HCT116 (cell line): ENCODE measurements around the gene SETDB1. TPM values are rescaled to one million over a fixed set of nuclear protein-coding genes. Genes with fewer than 3 reads are reported as not detected.

Source experiments
- ATAC-seq: fragments of 200-7000 bp; cut with Tn5 transposase; 2 replicates; pipeline ENCODE4 v1.9.1; 2020; ENCODE audit warnings: mild to moderate bottlenecking, moderate library complexity
- BruUV-seq: library from RNA; stranded (reverse); fragments of 400-500 nt; replicated peaks from 2 replicates; lab custom pipeline; 2021; lab: Mats Ljungman, UMichigan
- CTCF ChIA-PET: fragments of 300-600 bp; sonication (Branson Sonifier 250); formaldehyde crosslinking; loops from one replicate; lab custom pipeline; 2021; ENCODE audit warnings: antibody characterized with exemption; lab: Charles Lee
- POLR2A ChIA-PET: fragments of 300-600, 350-600 bp; sonication (Branson Sonifier 250); formaldehyde crosslinking; loops from one replicate; lab custom pipeline; 2021; ENCODE audit warnings: antibody characterized with exemption; lab: Charles Lee
- RAD21 ChIA-PET, 2 experiments: fragments of 300-600 bp; sonication (Branson Sonifier 250); formaldehyde crosslinking; loops; one replicate each; lab custom pipeline; 2023; ENCODE audit warnings: low total read pairs in 2 of 2; ENCODE audit not compliant: uncharacterized antibody in 2 of 2, unreplicated experiment in 2 of 2, low non-redundant PET in 1 of 2; lab: Charles Lee
- DNase-seq: peaks from one replicate; pipeline ENCODE4 v3.0.0-alpha.2; 2010; ENCODE audit warnings: low read depth, low spot score
- H2AFZ ChIP-seq: fragments of 200-600 bp; shearing (Covaris generic), sonication (generic); 2 replicates; pipeline ENCODE4 v1.6.1; 2017; ENCODE audit warnings: low read depth, mixed run types, mixed read lengths, antibody characterized with exemption, low read length; ENCODE audit not compliant: poor library complexity, severe bottlenecking
- H3K27ac ChIP-seq: 2 replicates; pipeline ENCODE4 v1.5.1; 2012; ENCODE audit warnings: low read depth, low read length
- H3K27me3 ChIP-seq: fragments of 200-600 bp; sonication (generic); 2 replicates; pipeline ENCODE4 v1.6.1; 2016; ENCODE audit warnings: mixed run types, low read length, mixed read lengths; ENCODE audit not compliant: insufficient read depth
- H3K36me3 ChIP-seq, 2 experiments: fragments of 200-500 bp in 1 of 2; fragments of 200-600 bp in 1 of 2; sonication (Bioruptor generic) in 1 of 2; sonication (generic) in 1 of 2; 2 replicates each; pipeline versions ENCODE4 v1.5.1 to v1.6.1; 2014 to 2016; ENCODE audit warnings: low read length in 2 of 2, inconsistent platforms in 1 of 2, mixed read lengths in 1 of 2, mixed run types in 1 of 2; ENCODE audit not compliant: insufficient read depth in 2 of 2, control insufficient read depth in 1 of 2
- H3K4me1 ChIP-seq, 2 experiments: fragments of 200-600 bp in 1 of 2; sonication (generic) in 1 of 2; 2 replicates each; pipeline versions ENCODE4 v1.5.1 to v1.6.1; 2012 to 2017; ENCODE audit warnings: low read length in 2 of 2, inconsistent platforms in 1 of 2, mild to moderate bottlenecking in 1 of 2, mixed read lengths in 1 of 2, mixed run types in 1 of 2, moderate library complexity in 1 of 2; ENCODE audit not compliant: insufficient read depth in 2 of 2, control insufficient read depth in 1 of 2
- H3K4me2 ChIP-seq: fragments of 200-600 bp; sonication (generic); 2 replicates; pipeline ENCODE4 v1.6.1; 2017; ENCODE audit warnings: mixed run types, low read length, mixed read lengths
- H3K4me3 ChIP-seq, 2 experiments: fragments of 200-600 bp in 1 of 2; sonication (generic) in 1 of 2; replicated peaks in 1 of 2; 2 replicates each; pipeline ENCODE4 v1.5.1; 2011 to 2016; ENCODE audit warnings: low read length in 2 of 2, control low read depth in 1 of 2, low read depth in 1 of 2, mild to moderate bottlenecking in 1 of 2, mixed read lengths in 1 of 2, mixed run types in 1 of 2
- H3K79me2 ChIP-seq: fragments of 200-600 bp; sonication (generic); 2 replicates; pipeline ENCODE4 v1.6.1; 2017; ENCODE audit warnings: mild to moderate bottlenecking, mixed run types, low read length, moderate library complexity, mixed read lengths; ENCODE audit not compliant: insufficient read depth
- H3K9ac ChIP-seq: fragments of 200-600 bp; sonication (generic); 2 replicates; pipeline ENCODE4 v1.6.1; 2016; ENCODE audit warnings: low read length, mixed read lengths
- H3K9me2 ChIP-seq: fragments of 200-600 bp; sonication (generic), shearing (Covaris generic); 2 replicates; pipeline ENCODE4 v1.6.1; 2017; ENCODE audit warnings: mixed run types, mild to moderate bottlenecking, moderate library complexity; ENCODE audit not compliant: insufficient read depth
- H3K9me3 ChIP-seq, 2 experiments: fragments of 200-500 bp in 1 of 2; fragments of 200-600 bp in 1 of 2; sonication (Bioruptor generic) in 1 of 2; sonication (generic) in 1 of 2; 2 replicates each; pipeline ENCODE4 v1.6.1; 2014 to 2017; ENCODE audit warnings: low read length in 2 of 2, mixed read lengths in 2 of 2, inconsistent platforms in 1 of 2, low read depth in 1 of 2, mild to moderate bottlenecking in 1 of 2, mixed run types in 1 of 2, moderate library complexity in 1 of 2; ENCODE audit not compliant: control insufficient read depth in 1 of 2, insufficient read depth in 1 of 2
- H4K20me1 ChIP-seq: fragments of 200-600 bp; sonication (generic), shearing (Covaris generic); 2 replicates; pipeline ENCODE4 v1.6.1; 2017; ENCODE audit warnings: mixed run types, mild to moderate bottlenecking, moderate library complexity; ENCODE audit not compliant: insufficient read depth
- CBX3 ChIP-seq: IDR thresholded peaks from 2 replicates; pipeline ENCODE4 v1.6.1; 2012; ENCODE audit warnings: low read depth
- CEBPB ChIP-seq: IDR thresholded peaks from 2 replicates; pipeline ENCODE4 v1.6.1; 2012; ENCODE audit warnings: low read depth
- ELF1 ChIP-seq: IDR thresholded peaks from 2 replicates; pipeline ENCODE4 v1.6.1; 2012; ENCODE audit warnings: low read depth, borderline replicate concordance
- EZH2 ChIP-seq: fragments of 200-600 bp; sonication (generic); IDR thresholded peaks from 2 replicates; pipeline ENCODE4 v1.6.1; 2017; ENCODE audit warnings: antibody characterized with exemption, mixed run types
- EZH2phosphoT487 ChIP-seq: fragments of 200-600 bp; IDR thresholded peaks from 2 replicates; pipeline ENCODE4 v1.6.1; 2018; ENCODE audit warnings: antibody characterized with exemption, borderline replicate concordance
- FOSL1 ChIP-seq: IDR thresholded peaks from 2 replicates; pipeline ENCODE4 v1.6.1; 2012; ENCODE audit warnings: low read depth
- JUND ChIP-seq: IDR thresholded peaks from 2 replicates; pipeline ENCODE4 v1.6.1; 2012
- POLR2A ChIP-seq: IDR thresholded peaks from 2 replicates; pipeline ENCODE4 v1.7.0; 2011; ENCODE audit warnings: borderline replicate concordance; ENCODE audit not compliant: insufficient read depth, insufficient read length; ENCODE audit errors: extremely low read depth
- RAD21 ChIP-seq: IDR thresholded peaks from 2 replicates; pipeline ENCODE4 v1.6.1; 2012; ENCODE audit warnings: low read depth, mild to moderate bottlenecking
- SP1 ChIP-seq: IDR thresholded peaks from 2 replicates; pipeline ENCODE4 v1.6.1; 2012; ENCODE audit warnings: low read depth
- TCF7L2 ChIP-seq: IDR thresholded peaks from 2 replicates; pipeline ENCODE4 v1.7.0; 2011; ENCODE audit warnings: borderline replicate concordance, inconsistent platforms; ENCODE audit not compliant: insufficient read depth, insufficient read length; ENCODE audit errors: extremely low read depth
- ZNF274 ChIP-seq: fragments of 200-500 bp; sonication (Bioruptor generic); IDR thresholded peaks from 2 replicates; pipeline ENCODE4 v1.6.1; 2014; ENCODE audit warnings: mild to moderate bottlenecking, low read depth, low read length, inconsistent platforms
- intact Hi-C: fragments of 100-400 bp; cut with micrococcal nuclease; formaldehyde crosslinking; loops from 2 replicates; pipeline ENCODE4 v1.10.0; 2022
- total RNA-seq: library from RNA; stranded (reverse); gene quantifications from one replicate; pipeline ENCODE4 v1.2.1, GENCODE V29; 2021; ENCODE audit not compliant: unreplicated experiment
- TF ChIP-seq, protein P1 (sequence below): IDR thresholded peaks from 2 replicates; pipeline ENCODE4 v1.6.1; 2012

The SETDB1 gene
- total RNA-seq, 1 experiment from 2014 or later = 54.3 TPM

DNA sequence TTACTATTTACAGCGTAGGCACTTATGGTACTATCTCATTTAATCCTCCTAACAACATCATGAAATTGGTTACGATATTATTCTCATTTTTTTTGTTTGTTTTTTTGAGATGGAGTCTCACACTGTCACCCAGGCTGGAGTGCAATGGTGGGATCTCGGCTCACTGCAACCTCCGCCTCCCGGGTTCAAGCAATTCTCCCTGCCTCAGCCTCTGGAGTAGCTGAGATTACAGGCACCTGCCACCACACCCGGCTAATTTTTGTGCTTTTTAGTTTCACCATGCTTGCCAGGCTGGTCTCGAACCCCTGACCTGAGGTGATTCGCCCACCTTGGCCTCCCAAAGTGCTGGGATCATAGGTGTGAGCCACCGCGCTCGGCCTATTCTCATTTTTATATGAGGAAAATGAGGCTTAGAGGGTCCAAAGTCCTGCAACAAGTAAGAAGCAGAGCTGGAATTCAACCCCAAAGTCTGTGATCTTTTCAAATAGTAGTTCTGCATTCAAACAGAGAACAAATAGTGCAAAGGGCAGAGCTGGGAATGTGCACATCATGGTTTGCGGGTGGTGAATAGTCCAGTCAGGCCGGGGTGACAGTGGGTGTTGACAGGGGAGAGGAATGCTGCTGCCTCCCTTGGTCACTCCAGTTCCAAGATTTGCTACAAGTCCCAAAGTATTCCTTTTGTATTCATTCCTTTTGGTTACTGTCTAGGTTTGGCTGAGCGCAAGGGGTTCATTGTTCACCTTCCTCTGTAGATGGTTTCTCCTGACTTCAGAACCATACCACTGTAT lies 86.7 kb downstream of the SETDB1 start:
- Histone ChIP-seq H3K4me1 (peaks cover 4 to 16% of the 10 kb centered on the region in 2 experiments; a peak in 3 of 4 replicates), H3K27me3 (no peaks in the 10 kb centered on the region), H3K4me2 (no peak overlapping the region), H3K36me3 (peaks cover 2 to 3% of the 10 kb centered on the region in 2 experiments; a peak in 2 of 4 replicates), H3K9me2 (no peaks in the 10 kb centered on the region), H4K20me1 (no peaks in the 10 kb centered on the region), H3K9ac (no peak overlapping the region), H3K4me3 (no peak overlapping the region), H3K27ac (no peak overlapping the region), H3K9me3 (no peaks in the 10 kb centered on the region), H2AFZ (no peak overlapping the region), H3K79me2 (peaks cover 16% of the 10 kb centered on the region)
- BruUV-seq = no TSS peak
- TF ChIP-seq ZNF274 (no peak), SP1 (no peak), EZH2 (no peak), ELF1 (no peak), TCF7L2 (no peak), JUND (no peak), POLR2A (no peak), CEBPB (no peak), RAD21 (no peak)
- TF ChIP-seq, protein P1, sequence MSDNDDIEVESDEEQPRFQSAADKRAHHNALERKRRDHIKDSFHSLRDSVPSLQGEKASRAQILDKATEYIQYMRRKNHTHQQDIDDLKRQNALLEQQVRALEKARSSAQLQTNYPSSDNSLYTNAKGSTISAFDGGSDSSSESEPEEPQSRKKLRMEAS = no peak
- POLR2A ChIA-PET = no interaction called here
- no peak for DNase-seq
- intact Hi-C loops = no loop called here
- no peak for ATAC-seq
- RAD21 ChIA-PET = no interaction called here
- CTCF ChIA-PET = no interaction called here

DNA sequence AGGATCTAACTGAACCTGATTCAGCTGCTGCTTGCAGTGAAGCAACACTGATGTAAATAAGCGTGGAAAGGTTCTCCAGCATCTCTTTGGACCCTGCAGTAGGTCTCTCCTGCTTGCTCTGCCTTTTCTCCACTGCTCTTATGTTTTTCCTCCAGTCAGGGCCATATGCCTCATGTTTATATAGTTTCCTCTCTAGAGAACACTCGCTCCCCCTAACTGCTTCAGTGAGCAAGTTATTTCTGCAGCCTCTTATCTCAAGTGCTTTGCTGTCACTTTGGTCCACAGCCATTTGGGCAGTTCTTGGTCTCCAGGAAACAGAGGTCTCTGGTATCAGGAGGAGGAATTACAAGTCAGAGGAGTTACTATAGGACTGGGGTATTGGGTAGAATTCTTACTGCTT lies 87.4 kb downstream of the SETDB1 start:
- ATAC-seq = no peak
- peaks cover 4 to 13% of the 10 kb centered on the region in 2 experiments; a peak in 3 of 4 replicates for H3K4me1 ChIP-seq
- peaks cover 16% of the 10 kb centered on the region for H3K79me2 ChIP-seq
- no peaks in the 10 kb centered on the region for H3K9me3 ChIP-seq
- BruUV-seq = no TSS peak
- no peak overlapping the region for H2AFZ ChIP-seq
- H3K36me3 ChIP-seq = peaks cover 5 to 8% of the 10 kb centered on the region in 2 experiments; a peak in 2 of 4 replicates
- TF ChIP-seq CBX3 (no peak), EZH2phosphoT487 (no peak), EZH2 (no peak), FOSL1 (no peak), JUND (no peak), TCF7L2 (no peak)
- TF ChIP-seq, all 23 proteins: peak for 0
- H3K4me3 ChIP-seq = no peak overlapping the region
- H3K27ac ChIP-seq = no peak overlapping the region
- no peak for DNase-seq
- intact Hi-C loops = no loop called here
- H4K20me1 ChIP-seq = no peaks in the 10 kb centered on the region
- no peaks in the 10 kb centered on the region for H3K27me3 ChIP-seq
- no peaks in the 10 kb centered on the region for H3K9me2 ChIP-seq
- H3K9ac ChIP-seq = no peak overlapping the region
- ChIA-PET POLR2A (no interaction called here), CTCF (no interaction called here), RAD21 (no interaction called here)
- H3K4me2 ChIP-seq = no peak overlapping the region
